Upper lobe of left lung (tissue), 4 donors: ENCODE data around the gene TSC22D1.

Experiments
- EP300 ChIP-seq, 4 donors: sonication (generic); formaldehyde crosslinking; IDR thresholded peaks; one replicate each; pipeline ENCODE4 v1.5.1; 2017; ENCODE audit warnings: antibody characterized with exemption in 4 of 4, control low read depth in 2 of 4
- POLR2A ChIP-seq, 4 donors: fragments of 450-650 bp; IDR thresholded peaks; one replicate each; pipeline ENCODE4 v1.5.1; 2016 to 2017; ENCODE audit warnings: antibody characterized with exemption in 4 of 4, mild to moderate bottlenecking in 2 of 4
- POLR2AphosphoS5 ChIP-seq, 2 donors: sonication (generic); formaldehyde crosslinking; IDR thresholded peaks; one replicate each; pipeline ENCODE4 v1.5.1; 2017; ENCODE audit warnings: antibody characterized with exemption in 2 of 2
- TF ChIP-seq, protein P1 (sequence below), 6 experiments: fragments of 450-650 bp in 4 of 6; fragments of 200-600 bp in 2 of 6; sonication (generic) in 2 of 6; IDR thresholded peaks; one replicate each; pipeline ENCODE4 v1.5.1; 2016 to 2019; ENCODE audit warnings: antibody characterized with exemption in 6 of 6

DNA sequence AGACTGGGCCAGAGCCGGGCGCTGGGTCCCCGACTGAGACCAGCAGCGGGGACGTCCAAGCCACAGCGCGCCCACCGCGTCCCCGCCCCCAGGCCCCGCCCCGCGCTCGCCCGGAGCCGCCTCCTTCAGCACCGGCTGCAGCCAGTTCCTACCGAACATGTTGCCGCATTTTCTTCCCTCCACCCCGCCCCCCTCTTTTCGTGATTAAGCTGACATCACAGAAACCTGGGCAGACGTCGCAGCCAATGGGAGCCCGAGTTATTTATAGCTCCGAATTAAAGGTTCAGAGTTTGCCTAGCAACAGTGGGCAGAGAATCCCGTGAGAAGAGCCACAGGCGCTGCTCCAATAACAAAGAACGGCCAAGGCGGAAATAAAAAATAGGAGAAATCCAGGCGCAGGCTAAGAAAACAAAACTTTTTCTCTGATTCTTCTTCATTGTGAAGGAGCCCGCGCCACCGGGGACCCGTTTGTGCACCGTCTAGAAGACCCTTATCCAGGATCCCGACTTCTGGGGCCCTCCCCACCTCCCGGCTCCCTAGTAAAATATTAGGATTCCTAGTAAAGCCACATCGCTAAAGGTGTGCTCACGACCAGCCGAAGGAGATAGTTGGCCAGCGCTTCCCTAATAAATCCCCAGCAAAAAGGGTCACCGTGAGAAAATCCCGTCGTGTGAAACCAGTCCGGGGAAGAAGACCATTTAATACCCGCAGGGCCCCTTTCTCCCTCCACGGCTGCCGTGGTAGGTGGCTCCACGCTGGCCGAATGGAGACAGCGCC, 140.8 kb downstream of the TSC22D1 start:
- TF ChIP-seq, protein P1, sequence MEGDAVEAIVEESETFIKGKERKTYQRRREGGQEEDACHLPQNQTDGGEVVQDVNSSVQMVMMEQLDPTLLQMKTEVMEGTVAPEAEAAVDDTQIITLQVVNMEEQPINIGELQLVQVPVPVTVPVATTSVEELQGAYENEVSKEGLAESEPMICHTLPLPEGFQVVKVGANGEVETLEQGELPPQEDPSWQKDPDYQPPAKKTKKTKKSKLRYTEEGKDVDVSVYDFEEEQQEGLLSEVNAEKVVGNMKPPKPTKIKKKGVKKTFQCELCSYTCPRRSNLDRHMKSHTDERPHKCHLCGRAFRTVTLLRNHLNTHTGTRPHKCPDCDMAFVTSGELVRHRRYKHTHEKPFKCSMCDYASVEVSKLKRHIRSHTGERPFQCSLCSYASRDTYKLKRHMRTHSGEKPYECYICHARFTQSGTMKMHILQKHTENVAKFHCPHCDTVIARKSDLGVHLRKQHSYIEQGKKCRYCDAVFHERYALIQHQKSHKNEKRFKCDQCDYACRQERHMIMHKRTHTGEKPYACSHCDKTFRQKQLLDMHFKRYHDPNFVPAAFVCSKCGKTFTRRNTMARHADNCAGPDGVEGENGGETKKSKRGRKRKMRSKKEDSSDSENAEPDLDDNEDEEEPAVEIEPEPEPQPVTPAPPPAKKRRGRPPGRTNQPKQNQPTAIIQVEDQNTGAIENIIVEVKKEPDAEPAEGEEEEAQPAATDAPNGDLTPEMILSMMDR (IDR thresholded peaks at IDR 0.05): no peak
- TF ChIP-seq POLR2AphosphoS5 (IDR thresholded peaks at IDR 0.05) (peak; percentile 62 to 87), POLR2A (IDR thresholded peaks at IDR 0.05) (peak in 3 of 4 donors; percentile 51 to 86 (median 84)), EP300 (IDR thresholded peaks at IDR 0.05) (peak in 1 of 4 donors; percentile 51)
